ENCODE data around the gene BAZ1B.
A peak's percentile ranks its signal among the peaks of the same experiment; 100 is the strongest.
"Not testable (repeated sequence)": the region's sequence is repeated elsewhere in the genome, so short reads cannot be mapped to it uniquely, and the experiment has no call there.

BAZ1B gene

GRCh38 chr7:73437091-73437490 lies 85.0 kb downstream of the BAZ1B start:
- Histone ChIP-seq H3K4me3 (ENCODE audit: low read length in 2 of 2) (no peak overlapping the region), H3K9me3 (ENCODE audit: control insufficient read depth in 2 of 2, low read length in 2 of 2) (no peaks in the 10 kb centered on the region), H3K36me3 (ENCODE audit: control insufficient read depth in 2 of 2, insufficient read depth in 2 of 2, low read length in 2 of 2) (peaks cover 10 to 17% of the 10 kb centered on the region in 2 donors), H3K27ac (ENCODE audit: low read depth in 2 of 2, low read length in 2 of 2) (no peak overlapping the region), H3K4me1 (ENCODE audit: control insufficient read depth in 2 of 2, insufficient read depth in 2 of 2, low read length in 2 of 2) (peaks cover 0 to 2% of the 10 kb centered on the region in 2 donors), H3K27me3 (ENCODE audit: control insufficient read depth in 2 of 2, insufficient read depth in 2 of 2, low read length in 2 of 2) (no peaks in the 10 kb centered on the region), H3K9ac (ENCODE audit: low read depth in 1 of 2, low read length in 2 of 2) (no peak overlapping the region)

- Histone ChIP-seq H3K9ac (ENCODE audit: low read depth in 1 of 2, low read length in 2 of 2) (no peak overlapping the region), H3K27me3 (ENCODE audit: control insufficient read depth in 2 of 2, insufficient read depth in 2 of 2, low read length in 2 of 2) (no peaks in the 10 kb centered on the region), H3K27ac (ENCODE audit: low read depth in 2 of 2, low read length in 2 of 2) (no peak overlapping the region), H3K36me3 (ENCODE audit: control insufficient read depth in 2 of 2, insufficient read depth in 2 of 2, low read length in 2 of 2) (peaks cover 4 to 10% of the 10 kb centered on the region in 2 donors), H3K4me1 (ENCODE audit: control insufficient read depth in 2 of 2, insufficient read depth in 2 of 2, low read length in 2 of 2) (peaks cover 0 to 2% of the 10 kb centered on the region in 2 donors), H3K4me3 (ENCODE audit: low read length in 2 of 2) (no peak overlapping the region), H3K9me3 (ENCODE audit: control insufficient read depth in 2 of 2, low read length in 2 of 2) (no peaks in the 10 kb centered on the region)
Measured at GRCh38 chr7:73436031-73436929, 85.8 kb downstream of the BAZ1B start.

- no peak overlapping the region for H3K27ac ChIP-seq (ENCODE audit: low read depth in 2 of 2, low read length in 2 of 2)
- peaks cover 0 to 6% of the 10 kb centered on the region in 2 donors for H3K36me3 ChIP-seq (ENCODE audit: control insufficient read depth in 2 of 2, insufficient read depth in 2 of 2, low read length in 2 of 2)
- no peak overlapping the region for H3K4me3 ChIP-seq (ENCODE audit: low read length in 2 of 2)
- no peak overlapping the region for H3K9ac ChIP-seq (ENCODE audit: low read depth in 1 of 2, low read length in 2 of 2)
- H3K27me3 ChIP-seq (ENCODE audit: control insufficient read depth in 2 of 2, insufficient read depth in 2 of 2, low read length in 2 of 2), result peaks cover 0 to 3% of the 10 kb centered on the region in 2 donors
- H3K4me1 ChIP-seq (ENCODE audit: control insufficient read depth in 2 of 2, insufficient read depth in 2 of 2, low read length in 2 of 2), result peaks cover 0 to 2% of the 10 kb centered on the region in 2 donors
- H3K9me3 ChIP-seq (ENCODE audit: control insufficient read depth in 2 of 2, low read length in 2 of 2), result no peaks in the 10 kb centered on the region
Measured at GRCh38 chr7:73435471-73436009, 86.6 kb downstream of the BAZ1B start.

- H3K27me3 ChIP-seq (ENCODE audit: control insufficient read depth in 2 of 2, insufficient read depth in 2 of 2, low read length in 2 of 2), result peaks cover 0 to 3% of the 10 kb centered on the region in 2 donors
- H3K9me3 ChIP-seq (ENCODE audit: control insufficient read depth in 2 of 2, low read length in 2 of 2), result no peaks in the 10 kb centered on the region
- H3K4me3 ChIP-seq (ENCODE audit: low read length in 2 of 2), result no peak overlapping the region
- H3K9ac ChIP-seq (ENCODE audit: low read depth in 1 of 2, low read length in 2 of 2), result no peak overlapping the region
- H3K27ac ChIP-seq (ENCODE audit: low read depth in 2 of 2, low read length in 2 of 2), result no peak overlapping the region
- H3K4me1 ChIP-seq (ENCODE audit: control insufficient read depth in 2 of 2, insufficient read depth in 2 of 2, low read length in 2 of 2), result peaks cover 0 to 2% of the 10 kb centered on the region in 2 donors
- peaks cover 0 to 4% of the 10 kb centered on the region in 2 donors for H3K36me3 ChIP-seq (ENCODE audit: control insufficient read depth in 2 of 2, insufficient read depth in 2 of 2, low read length in 2 of 2)
Measured at GRCh38 chr7:73434701-73435069, 87.4 kb downstream of the BAZ1B start.

GRCh38 chr7:73433924-73434700 lies 88.0 kb downstream of the BAZ1B start:
- no peaks in the 10 kb centered on the region for H3K9me3 ChIP-seq (ENCODE audit: control insufficient read depth in 2 of 2, low read length in 2 of 2)
- no peak overlapping the region for H3K9ac ChIP-seq (ENCODE audit: low read depth in 1 of 2, low read length in 2 of 2)
- H3K27me3 ChIP-seq (ENCODE audit: control insufficient read depth in 2 of 2, insufficient read depth in 2 of 2, low read length in 2 of 2), result peaks cover 0 to 3% of the 10 kb centered on the region in 2 donors
- H3K4me3 ChIP-seq (ENCODE audit: low read length in 2 of 2), result peak overlapping the region in 1 of 2 donors; percentile 40
- H3K27ac ChIP-seq (ENCODE audit: low read depth in 2 of 2, low read length in 2 of 2), result no peak overlapping the region
- peaks cover 0 to 1% of the 10 kb centered on the region in 2 donors for H3K36me3 ChIP-seq (ENCODE audit: control insufficient read depth in 2 of 2, insufficient read depth in 2 of 2, low read length in 2 of 2)
- peaks cover 0 to 2% of the 10 kb centered on the region in 2 donors for H3K4me1 ChIP-seq (ENCODE audit: control insufficient read depth in 2 of 2, insufficient read depth in 2 of 2, low read length in 2 of 2)

- Histone ChIP-seq H3K36me3 (ENCODE audit: control insufficient read depth in 2 of 2, insufficient read depth in 2 of 2, low read length in 2 of 2) (no peaks in the 10 kb centered on the region), H3K27me3 (ENCODE audit: control insufficient read depth in 2 of 2, insufficient read depth in 2 of 2, low read length in 2 of 2) (peaks cover 0 to 3% of the 10 kb centered on the region in 2 donors), H3K9me3 (ENCODE audit: control insufficient read depth in 2 of 2, low read length in 2 of 2) (no peaks in the 10 kb centered on the region), H3K27ac (ENCODE audit: low read depth in 2 of 2, low read length in 2 of 2) (no peak overlapping the region), H3K4me3 (ENCODE audit: low read length in 2 of 2) (no peak overlapping the region), H3K9ac (ENCODE audit: low read depth in 1 of 2, low read length in 2 of 2) (no peak overlapping the region), H3K4me1 (ENCODE audit: control insufficient read depth in 2 of 2, insufficient read depth in 2 of 2, low read length in 2 of 2) (peaks cover 0 to 2% of the 10 kb centered on the region in 2 donors)
Measured at GRCh38 chr7:73432676-73433075, 89.4 kb downstream of the BAZ1B start.

GRCh38 chr7:73431041-73431835 lies 90.9 kb downstream of the BAZ1B start:
- Histone ChIP-seq H3K9ac (ENCODE audit: low read depth in 1 of 2, low read length in 2 of 2) (no peak overlapping the region), H3K27me3 (ENCODE audit: control insufficient read depth in 2 of 2, insufficient read depth in 2 of 2, low read length in 2 of 2) (peaks cover 0 to 3% of the 10 kb centered on the region in 2 donors), H3K4me3 (ENCODE audit: low read length in 2 of 2) (no peak overlapping the region), H3K27ac (ENCODE audit: low read depth in 2 of 2, low read length in 2 of 2) (no peak overlapping the region), H3K9me3 (ENCODE audit: control insufficient read depth in 2 of 2, low read length in 2 of 2) (no peaks in the 10 kb centered on the region), H3K36me3 (ENCODE audit: control insufficient read depth in 2 of 2, insufficient read depth in 2 of 2, low read length in 2 of 2) (no peaks in the 10 kb centered on the region), H3K4me1 (ENCODE audit: control insufficient read depth in 2 of 2, insufficient read depth in 2 of 2, low read length in 2 of 2) (peaks cover 0 to 2% of the 10 kb centered on the region in 2 donors)

GRCh38 chr7:73430540-73430939 lies 91.6 kb downstream of the BAZ1B start:
- not testable (repeated sequence) for H3K4me1 ChIP-seq (ENCODE audit: control insufficient read depth in 2 of 2, insufficient read depth in 2 of 2, low read length in 2 of 2); H3K9me3 ChIP-seq (ENCODE audit: control insufficient read depth in 2 of 2, low read length in 2 of 2); H3K4me3 ChIP-seq (ENCODE audit: low read length in 2 of 2); H3K27ac ChIP-seq (ENCODE audit: low read depth in 2 of 2, low read length in 2 of 2); H3K27me3 ChIP-seq (ENCODE audit: control insufficient read depth in 2 of 2, insufficient read depth in 2 of 2, low read length in 2 of 2); H3K36me3 ChIP-seq (ENCODE audit: control insufficient read depth in 2 of 2, insufficient read depth in 2 of 2, low read length in 2 of 2); H3K9ac ChIP-seq (ENCODE audit: low read depth in 1 of 2, low read length in 2 of 2)

GRCh38 chr7:73429622-73430505 lies 92.2 kb downstream of the BAZ1B start:
- Histone ChIP-seq H3K9ac (ENCODE audit: low read depth in 1 of 2, low read length in 2 of 2) (no peak overlapping the region), H3K36me3 (ENCODE audit: control insufficient read depth in 2 of 2, insufficient read depth in 2 of 2, low read length in 2 of 2) (no peaks in the 10 kb centered on the region), H3K4me3 (ENCODE audit: low read length in 2 of 2) (no peak overlapping the region), H3K9me3 (ENCODE audit: control insufficient read depth in 2 of 2, low read length in 2 of 2) (no peaks in the 10 kb centered on the region), H3K27me3 (ENCODE audit: control insufficient read depth in 2 of 2, insufficient read depth in 2 of 2, low read length in 2 of 2) (peaks cover 0 to 3% of the 10 kb centered on the region in 2 donors), H3K27ac (ENCODE audit: low read depth in 2 of 2, low read length in 2 of 2) (no peak overlapping the region), H3K4me1 (ENCODE audit: control insufficient read depth in 2 of 2, insufficient read depth in 2 of 2, low read length in 2 of 2) (peaks cover 0 to 2% of the 10 kb centered on the region in 2 donors)
